Neuronal stem cell (in vitro differentiated cells): Measurements from ENCODE around the gene NOVA2.
A peak's percentile ranks its signal among the peaks of the same experiment; 100 is the strongest.

Experiments used
- DNase-seq: peaks from one replicate; pipeline ENCODE4 v3.0.0-alpha.2; 2013; ENCODE audit warnings: low spot score
- H2AFZ ChIP-seq: one replicate; pipeline ENCODE4 v1.6.1; 2013; ENCODE audit warnings: mild to moderate bottlenecking, low read length, inconsistent platforms
- H2AK5ac ChIP-seq: 2 replicates; pipeline ENCODE4 v1.6.1; 2013; ENCODE audit warnings: low read depth, mild to moderate bottlenecking, inconsistent platforms, low read length, moderate library complexity, mixed read lengths
- H2BK120ac ChIP-seq: 2 replicates; pipeline ENCODE4 v1.6.1; 2013; ENCODE audit warnings: low read depth, mild to moderate bottlenecking, inconsistent platforms, low read length, moderate library complexity, mixed read lengths
- H2BK12ac ChIP-seq: one replicate; pipeline ENCODE4 v1.6.1; 2013; ENCODE audit warnings: low read length, inconsistent platforms
- H2BK15ac ChIP-seq: 2 replicates; pipeline ENCODE4 v1.6.1; 2013; ENCODE audit warnings: mild to moderate bottlenecking, low read length, inconsistent platforms, mixed read lengths
- H2BK5ac ChIP-seq: one replicate; pipeline ENCODE4 v1.6.1; 2013; ENCODE audit warnings: inconsistent platforms, mild to moderate bottlenecking, low read length, moderate library complexity
- H3K14ac ChIP-seq: one replicate; pipeline ENCODE4 v1.6.1; 2013; ENCODE audit warnings: low read length, inconsistent platforms
- H3K18ac ChIP-seq: 2 replicates; pipeline ENCODE4 v1.6.1; 2013; ENCODE audit warnings: low read length, inconsistent platforms
- H3K23ac ChIP-seq: 2 replicates; pipeline ENCODE4 v1.6.1; 2013; ENCODE audit warnings: low read depth, mild to moderate bottlenecking, mixed read lengths, low read length, inconsistent platforms; ENCODE audit not compliant: poor library complexity
- H3K27ac ChIP-seq: replicated peaks from 3 replicates; pipeline ENCODE4 v1.5.1; 2013; ENCODE audit warnings: low read length, inconsistent platforms
- H3K27me3 ChIP-seq, 3 experiments: 2 replicates each; pipeline ENCODE4 v1.6.1; 2013; ENCODE audit warnings: low read length in 3 of 3, mild to moderate bottlenecking in 2 of 3, inconsistent platforms in 1 of 3, low read depth in 1 of 3, mixed read lengths in 1 of 3, moderate library complexity in 1 of 3; ENCODE audit not compliant: control insufficient read depth in 3 of 3, insufficient read depth in 3 of 3
- H3K36me3 ChIP-seq, 2 donors: replicated peaks in 1 of 2; 2 replicates each; pipeline ENCODE4 v1.6.1; 2013; ENCODE audit warnings: low read length in 2 of 2; ENCODE audit not compliant: control insufficient read depth in 2 of 2, insufficient read depth in 2 of 2
- H3K4ac ChIP-seq: 2 replicates; pipeline ENCODE4 v1.6.1; 2013; ENCODE audit warnings: inconsistent platforms, mild to moderate bottlenecking, low read length, moderate library complexity
- H3K4me1 ChIP-seq, 2 donors: 1 replicate in 1 of 2; 2 replicates in 1 of 2; pipeline ENCODE4 v1.6.1; 2013; ENCODE audit warnings: low read length in 2 of 2, low read depth in 1 of 2; ENCODE audit not compliant: control insufficient read depth in 2 of 2, insufficient read depth in 1 of 2
- H3K4me2 ChIP-seq: one replicate; pipeline ENCODE4 v1.6.1; 2013; ENCODE audit warnings: mild to moderate bottlenecking, low read length, inconsistent platforms; ENCODE audit not compliant: insufficient read depth, poor library complexity, severe bottlenecking
- H3K4me3 ChIP-seq, 2 donors: 2 replicates each; pipeline ENCODE4 v1.5.1; 2013; ENCODE audit warnings: low read length in 2 of 2, mild to moderate bottlenecking in 2 of 2, inconsistent platforms in 1 of 2, moderate library complexity in 1 of 2
- H3K79me1 ChIP-seq: one replicate; pipeline ENCODE4 v1.6.1; 2013; ENCODE audit warnings: low read depth, mild to moderate bottlenecking, inconsistent platforms, low read length, moderate library complexity
- H3K9ac ChIP-seq: one replicate; pipeline ENCODE4 v1.6.1; 2013; ENCODE audit warnings: mild to moderate bottlenecking, low read depth, low read length, inconsistent platforms; ENCODE audit not compliant: poor library complexity
- H3K9me3 ChIP-seq, 2 donors: replicated peaks in 1 of 2; 2 replicates each; pipeline versions ENCODE3 to v1.6.1; 2013; ENCODE audit warnings: low read length in 2 of 2, mild to moderate bottlenecking in 2 of 2, inconsistent platforms in 1 of 2, low read depth in 1 of 2, mixed read lengths in 1 of 2, moderate library complexity in 1 of 2; ENCODE audit not compliant: control insufficient read depth in 2 of 2, insufficient read depth in 1 of 2
- H4K8ac ChIP-seq: one replicate; pipeline ENCODE4 v1.6.1; 2013; ENCODE audit warnings: low read depth, mild to moderate bottlenecking, inconsistent platforms, low read length, moderate library complexity
- H4K91ac ChIP-seq: one replicate; pipeline ENCODE4 v1.6.1; 2013; ENCODE audit warnings: low read length, low read depth, mild to moderate bottlenecking, inconsistent platforms; ENCODE audit not compliant: poor library complexity
- WGBS, 2 donors: extraction: QIAGEN DNeasy Blood & Tissue Kit; methylation state at CpG; one replicate each; pipeline ENCODE4 v1.1.7; 2013; ENCODE audit warnings: missing lambda C conversion rate in 2 of 2, mixed read lengths in 1 of 2; ENCODE audit not compliant: insufficient read length in 2 of 2, insufficient replicate concordance in 1 of 2; ENCODE audit errors: extremely low coverage in 2 of 2; 5-methylcytosine and 5-hydroxymethylcytosine counted together
- small RNA-seq: library from polyadenylated mRNA; stranded (forward); fragments of <200 nt; extraction: miRNeasy Mini kit (QIAGEN cat#:217004); gene quantifications from one replicate; pipeline ENCODE3, GENCODE V24; 2013; ENCODE audit not compliant: insufficient read depth

Gene NOVA2

DNA sequence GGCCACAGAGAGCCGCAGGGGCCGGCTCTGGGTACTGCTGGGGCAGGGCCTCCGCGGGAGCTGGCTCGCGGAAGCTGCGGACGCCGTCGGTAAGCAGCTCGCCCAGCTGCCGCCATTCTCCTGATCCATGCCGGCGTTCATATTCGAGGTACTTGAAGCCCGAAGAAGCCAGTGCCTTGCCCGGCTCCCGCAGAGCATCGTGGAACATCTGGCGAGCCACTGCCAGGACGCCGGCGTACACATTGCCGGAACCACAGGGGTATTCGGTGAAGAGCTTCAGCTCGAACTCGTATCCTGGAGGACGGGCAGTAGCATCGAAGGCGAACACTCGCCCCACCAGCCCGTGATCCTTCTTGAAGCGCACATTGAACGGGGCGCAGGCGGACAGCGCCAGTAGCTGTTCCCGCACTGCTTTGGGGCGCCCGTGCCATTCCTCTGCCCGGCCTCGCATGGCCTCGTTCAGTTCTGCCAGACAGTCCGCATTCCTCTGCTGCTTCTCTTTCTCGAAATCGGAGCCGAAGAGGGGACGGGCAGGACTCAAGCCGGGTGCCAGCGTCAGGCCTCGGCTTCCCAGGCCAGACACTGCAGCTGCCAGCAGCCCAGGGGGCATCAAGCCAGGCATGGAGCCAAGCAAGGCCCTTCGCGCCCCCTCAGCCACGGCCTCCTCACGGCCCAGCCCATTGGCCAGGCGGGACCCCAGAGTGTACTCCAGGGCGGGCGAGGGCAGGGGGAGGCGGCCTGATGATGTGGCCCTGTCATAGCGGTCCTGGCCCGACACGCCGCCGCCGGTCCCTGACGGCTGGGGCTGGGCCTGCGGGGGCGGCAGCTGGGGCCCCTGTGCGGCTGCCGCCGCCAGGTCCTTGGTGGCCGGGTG lies 88.7 kb downstream of the NOVA2 start:
- no peak overlapping the region for H3K14ac ChIP-seq
- H3K79me1 ChIP-seq, result peaks cover 13% of the 10 kb centered on the region
- H3K4me3 ChIP-seq, result peak overlapping the region; percentile 89 to 98
- H3K36me3 ChIP-seq, result peaks cover 8 to 21% of the 10 kb centered on the region in 2 donors
- no peak overlapping the region for H4K8ac ChIP-seq
- DNase-seq, result no peak
- peak overlapping the region; percentile 58 for H2BK12ac ChIP-seq
- peak overlapping the region; percentile 97 for H3K9ac ChIP-seq
- H3K9me3 ChIP-seq, result peaks cover 0 to 4% of the 10 kb centered on the region in 2 donors
- peak overlapping the region; percentile 75 for H2BK5ac ChIP-seq
- WGBS, 2 donors, result no CpG with 5 or more reads among the region's 72 CpGs
- no peak overlapping the region for H2BK15ac ChIP-seq
- no peak overlapping the region for H3K4ac ChIP-seq
- H3K4me1 ChIP-seq, result peaks cover 8 to 18% of the 10 kb centered on the region in 2 donors
- H3K23ac ChIP-seq, result peak overlapping the region; percentile 98
- peak overlapping the region; percentile 24 for H4K91ac ChIP-seq
- H2AFZ ChIP-seq, result peak overlapping the region; percentile 93
- peak overlapping the region; percentile 94 for H3K4me2 ChIP-seq
- H2AK5ac ChIP-seq, result peak overlapping the region; percentile 96
- H3K18ac ChIP-seq, result no peak overlapping the region
- peak overlapping the region; percentile 6 for H3K27ac ChIP-seq
- no peaks in the 10 kb centered on the region for H3K27me3 ChIP-seq
- no peak overlapping the region for H2BK120ac ChIP-seq

- Histone ChIP-seq H2BK15ac (no peak overlapping the region), H3K4me2 (no peak overlapping the region), H3K9me3 (peaks cover 0 to 4% of the 10 kb centered on the region in 2 donors), H2BK120ac (no peak overlapping the region), H3K18ac (peak overlapping the region; percentile 17), H3K23ac (peak overlapping the region; percentile 98), H2BK5ac (peak overlapping the region; percentile 24), H4K91ac (no peak overlapping the region), H2BK12ac (no peak overlapping the region), H3K4me3 (peak overlapping the region in 1 of 2 donors; percentile 2), H2AFZ (no peak overlapping the region), H3K9ac (no peak overlapping the region), H4K8ac (no peak overlapping the region), H3K79me1 (peaks cover 13% of the 10 kb centered on the region), H3K4ac (no peak overlapping the region), H3K27ac (no peak overlapping the region), H3K36me3 (peaks cover 8 to 21% of the 10 kb centered on the region in 2 donors), H3K14ac (no peak overlapping the region), H3K27me3 (no peaks in the 10 kb centered on the region), H2AK5ac (peak overlapping the region; percentile 96), H3K4me1 (peaks cover 8 to 18% of the 10 kb centered on the region in 2 donors)
- no peak for DNase-seq
- WGBS, 2 donors, result no CpG with 5 or more reads among the region's 57 CpGs
These were observed 89.6 kb downstream of the NOVA2 start for GRCh38 chr19:45883881-45884681.

Small RNAs within 50 kb of the gene (small RNA-seq; reads per million reads assigned to genes)
- gene MIR769, result 5,622 reads per million, percentile 100 among the genes with 10 or more reads in this experiment
